GM19043 (cell line): ENCODE data around the gene WNT2B.

ENCODE experiments used
- ATAC-seq: cut with Tn5 transposase; IDR thresholded peaks from one replicate; pipeline ENCODE4 v1.9.1; 2021; ENCODE audit warnings: low read depth; ENCODE audit not compliant: unreplicated experiment

WNT2B gene

GRCh38 chr1:112524986-112525385, 16.2 kb downstream of the WNT2B start:
- ATAC-seq, result no peak

GRCh38 chr1:112527266-112528010, 18.7 kb downstream of the WNT2B start:
- ATAC-seq, result no peak

GRCh38 chr1:112528076-112528475, 19.3 kb downstream of the WNT2B start:
- ATAC-seq, result no peak

- ATAC-seq, result no peak
Observed at GRCh38 chr1:112529301-112529700, 20.5 kb downstream of the WNT2B start.

- ATAC-seq, result no peak
Observed at GRCh38 chr1:112530832-112531231, 22.1 kb downstream of the WNT2B start.

- no peak for ATAC-seq
Observed at GRCh38 chr1:112532064-112532463, 23.3 kb downstream of the WNT2B start.

- no peak for ATAC-seq
Observed at GRCh38 chr1:112533029-112533428, 24.3 kb downstream of the WNT2B start.

GRCh38 chr1:112536561-112536960, 27.8 kb downstream of the WNT2B start:
- ATAC-seq, result no peak

- ATAC-seq, result no peak
Observed at GRCh38 chr1:112537456-112537855, 28.7 kb downstream of the WNT2B start.

- no peak for ATAC-seq
Observed at GRCh38 chr1:112538883-112539282, 30.1 kb downstream of the WNT2B start.

- no peak for ATAC-seq
Observed at GRCh38 chr1:112540226-112540794, 31.5 kb downstream of the WNT2B start.

- ATAC-seq, result no peak
Observed at GRCh38 chr1:112541299-112541698, 32.5 kb downstream of the WNT2B start.

GRCh38 chr1:112542206-112542973, 33.6 kb downstream of the WNT2B start:
- ATAC-seq, result no peak

- ATAC-seq, result no peak
Observed at GRCh38 chr1:112544011-112544688, 35.4 kb downstream of the WNT2B start.

- ATAC-seq, result no peak
Observed at GRCh38 chr1:112544751-112545150, 36.0 kb downstream of the WNT2B start.

GRCh38 chr1:112546076-112546475, 37.3 kb downstream of the WNT2B start:
- no peak for ATAC-seq

GRCh38 chr1:112548547-112548946, 39.8 kb downstream of the WNT2B start:
- no peak for ATAC-seq

- no peak for ATAC-seq
Observed at GRCh38 chr1:112549590-112549989, 40.8 kb downstream of the WNT2B start.

- ATAC-seq, result no peak
Observed at GRCh38 chr1:112554411-112554810, 45.6 kb downstream of the WNT2B start.

GRCh38 chr1:112557385-112557784, 48.6 kb downstream of the WNT2B start:
- ATAC-seq, result no peak

- ATAC-seq, result no peak
Observed at GRCh38 chr1:112558634-112559033, 49.9 kb downstream of the WNT2B start.
